Liver (tissue), 9 donors: Measurements from ENCODE around the gene BHLHE23. TPM values are rescaled to one million over a fixed set of nuclear protein-coding genes. Genes with fewer than 3 reads are reported as not detected.

Source experiments
- DNase-seq: peaks from one replicate; pipeline ENCODE4 v3.0.0-alpha.2; 2017; ENCODE audit warnings: low spot score
- H3K27ac ChIP-seq, 2 donors: one replicate each; pipeline ENCODE4 v1.7.0; 2013; ENCODE audit warnings: inconsistent platforms in 2 of 2, low read length in 2 of 2, control low read depth in 1 of 2, low read depth in 1 of 2, mild to moderate bottlenecking in 1 of 2
- H3K27me3 ChIP-seq, 4 donors: one replicate each; pipeline versions ENCODE4 v1.6.1 to v1.7.0; 2013; ENCODE audit warnings: low read length in 3 of 4, inconsistent platforms in 1 of 4, mild to moderate bottlenecking in 1 of 4, moderate library complexity in 1 of 4; ENCODE audit not compliant: control insufficient read depth in 4 of 4, insufficient read depth in 4 of 4
- H3K36me3 ChIP-seq, 4 donors: one replicate each; pipeline versions ENCODE4 v1.6.1 to v1.7.0; 2013; ENCODE audit warnings: low read length in 3 of 4, mild to moderate bottlenecking in 3 of 4, low read depth in 1 of 4, moderate library complexity in 1 of 4; ENCODE audit not compliant: control insufficient read depth in 4 of 4, insufficient read depth in 3 of 4
- H3K4me1 ChIP-seq, 4 donors: one replicate each; pipeline versions ENCODE4 v1.6.1 to v1.7.0; 2013; ENCODE audit warnings: low read length in 3 of 4, mild to moderate bottlenecking in 3 of 4, moderate library complexity in 1 of 4; ENCODE audit not compliant: control insufficient read depth in 4 of 4, insufficient read depth in 4 of 4
- H3K4me3 ChIP-seq, 3 donors: one replicate each; pipeline versions ENCODE4 v1.6.1 to v1.7.0; 2013; ENCODE audit warnings: low read length in 3 of 3, control low read depth in 1 of 3, low read depth in 1 of 3, mild to moderate bottlenecking in 1 of 3
- H3K9ac ChIP-seq, 2 donors: one replicate each; pipeline ENCODE4 v1.7.0; 2013; ENCODE audit warnings: low read length in 2 of 2, mild to moderate bottlenecking in 2 of 2, moderate library complexity in 2 of 2, control low read depth in 1 of 2, low read depth in 1 of 2
- H3K9me3 ChIP-seq, 4 donors: one replicate each; pipeline versions ENCODE4 v1.6.1 to v1.7.0; 2013; ENCODE audit warnings: low read length in 3 of 4; ENCODE audit not compliant: control insufficient read depth in 4 of 4
- EGR1 ChIP-seq, 2 donors: IDR thresholded peaks; 2 replicates each; pipeline ENCODE4 v1.6.1; 2016 to 2018; ENCODE audit warnings: antibody characterized with exemption in 2 of 2, low read depth in 2 of 2
- FOXA1 ChIP-seq: IDR thresholded peaks from 2 replicates; pipeline ENCODE4 v1.6.1; 2016; ENCODE audit warnings: antibody characterized with exemption
- FOXA2 ChIP-seq: IDR thresholded peaks from 2 replicates; pipeline ENCODE4 v1.6.1; 2016; ENCODE audit warnings: antibody characterized with exemption
- GABPA ChIP-seq, 2 donors: IDR thresholded peaks in 1 of 2; conservative IDR thresholded peaks in 1 of 2; 2 replicates each; pipeline ENCODE4 v1.6.1; 2016; ENCODE audit warnings: antibody characterized with exemption in 2 of 2, mild to moderate bottlenecking in 1 of 2, moderate library complexity in 1 of 2
- HNF4A ChIP-seq, 2 donors: conservative IDR thresholded peaks; 2 replicates each; pipeline ENCODE4 v1.6.1; 2016; ENCODE audit warnings: antibody characterized with exemption in 2 of 2, mild to moderate bottlenecking in 2 of 2
- HNF4G ChIP-seq: IDR thresholded peaks from 2 replicates; pipeline ENCODE4 v1.6.1; 2016; ENCODE audit warnings: antibody characterized with exemption
- JUND ChIP-seq, 2 donors: IDR thresholded peaks; 2 replicates each; pipeline ENCODE4 v1.6.1; 2016; ENCODE audit warnings: antibody characterized with exemption in 2 of 2
- NR2F2 ChIP-seq: IDR thresholded peaks from 2 replicates; pipeline ENCODE4 v1.6.1; 2016; ENCODE audit warnings: antibody characterized with exemption
- RAD21 ChIP-seq, 2 donors: IDR thresholded peaks; 2 replicates each; pipeline ENCODE4 v1.6.1; 2016; ENCODE audit warnings: antibody characterized with exemption in 2 of 2, mild to moderate bottlenecking in 2 of 2
- RXRA ChIP-seq, 2 donors: IDR thresholded peaks; 2 replicates each; pipeline ENCODE4 v1.6.1; 2017 to 2018; ENCODE audit warnings: antibody characterized with exemption in 2 of 2, mild to moderate bottlenecking in 1 of 2
- SP1 ChIP-seq: IDR thresholded peaks from 2 replicates; pipeline ENCODE4 v1.6.1; 2018; ENCODE audit warnings: antibody characterized with exemption, mild to moderate bottlenecking
- TAF1 ChIP-seq: conservative IDR thresholded peaks from 2 replicates; pipeline ENCODE4 v1.6.1; 2016; ENCODE audit warnings: antibody characterized with exemption, mild to moderate bottlenecking
- YY1 ChIP-seq: IDR thresholded peaks from 2 replicates; pipeline ENCODE4 v1.6.1; 2016; ENCODE audit warnings: antibody characterized with exemption, mild to moderate bottlenecking
- WGBS: extraction: QIAGEN DNeasy Blood & Tissue Kit; methylation state at CpG from one replicate; pipeline ENCODE4 v1.1.7; 2013; 5-methylcytosine and 5-hydroxymethylcytosine counted together
- polyA plus RNA-seq, 2 donors: library from polyadenylated mRNA; stranded (reverse) in 1 of 2; unstranded in 1 of 2; fragments of 200-250 nt in 1 of 2; fragments of >200 nt in 1 of 2; fragmentation: Nextera tagmentation in 1 of 2; extraction: Ambion mirVana in 1 of 2; gene quantifications; one replicate each; pipeline versions ENCODE4 v1.2.1 to v1.2.3, GENCODE V29; 2013 to 2015
- total RNA-seq, 2 donors: library from RNA; depleted of rRNA; stranded (reverse); fragments of >200 nt; gene quantifications; one replicate each; pipeline ENCODE4 v1.2.3, GENCODE V29; 2014
- TF ChIP-seq, protein P1 (sequence below): IDR thresholded peaks from 2 replicates; pipeline ENCODE4 v1.6.1; 2016; ENCODE audit warnings: antibody characterized with exemption
- TF ChIP-seq, protein P2 (sequence below): fragments of 150-350 bp; IDR thresholded peaks from 2 replicates; pipeline ENCODE4 v1.5.1; 2017; ENCODE audit warnings: improper control_type of control experiment, low read depth, low read length; ENCODE audit not compliant: missing input control
- TF ChIP-seq, protein P3 (sequence below): IDR thresholded peaks from 2 replicates; pipeline ENCODE4 v1.6.1; 2016; ENCODE audit warnings: antibody characterized with exemption, mild to moderate bottlenecking
- TF ChIP-seq, protein P4 (sequence below): IDR thresholded peaks from 2 replicates; pipeline ENCODE4 v1.6.1; 2016; ENCODE audit warnings: antibody characterized with exemption
- donor health status: healthy.
- donor health status: healthy.
- donor health status: healthy.
- donor health status: healthy.
- donor health status: healthy.

The BHLHE23 gene
- total and polyA plus RNA-seq, 4 donors, result not detected

DNA sequence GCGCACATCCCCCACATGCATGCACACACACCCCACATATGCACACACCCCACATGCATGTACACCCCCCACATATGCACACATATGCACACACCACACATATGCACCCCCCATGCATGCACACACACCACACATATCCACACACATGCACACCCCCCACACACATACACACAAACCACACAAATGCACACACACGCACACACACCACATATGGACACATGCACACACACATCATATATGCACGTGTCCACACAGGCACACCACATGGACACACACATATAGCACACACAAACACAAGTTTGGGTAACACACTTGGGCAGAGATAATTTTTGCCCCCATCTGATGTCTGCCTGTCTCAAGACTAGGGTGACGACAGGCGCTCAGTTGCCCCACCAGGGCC is 8.3 kb downstream of the BHLHE23 start:
- DNase-seq, result no peak
- Histone ChIP-seq H3K27ac (no peak overlapping the region), H3K9me3 (no peaks in the 10 kb centered on the region), H3K36me3 (no peaks in the 10 kb centered on the region), H3K4me1 (no peaks in the 10 kb centered on the region), H3K27me3 (peaks cover 0 to 18% (median 9%) of the 10 kb centered on the region in 4 donors), H3K9ac (no peak overlapping the region), H3K4me3 (no peak overlapping the region)
- TF ChIP-seq RAD21 (IDR thresholded peaks at IDR 0.05) (no peak), GABPA (IDR thresholded peaks at IDR 0.05 in 1 of 2, conservative IDR thresholded peaks at IDR 0.05 in 1 of 2) (no peak), YY1 (no peak), HNF4G (no peak), FOXA1 (no peak), RXRA (IDR thresholded peaks at IDR 0.05) (no peak), HNF4A (conservative IDR thresholded peaks at IDR 0.05) (no peak), SP1 (no peak), TAF1 (no peak), JUND (IDR thresholded peaks at IDR 0.05) (no peak), NR2F2 (no peak), EGR1 (IDR thresholded peaks at IDR 0.05; ENCODE audit: low read depth in 2 of 2) (no peak), FOXA2 (no peak)
- TF ChIP-seq, protein P1, sequence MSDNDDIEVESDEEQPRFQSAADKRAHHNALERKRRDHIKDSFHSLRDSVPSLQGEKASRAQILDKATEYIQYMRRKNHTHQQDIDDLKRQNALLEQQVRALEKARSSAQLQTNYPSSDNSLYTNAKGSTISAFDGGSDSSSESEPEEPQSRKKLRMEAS, result no peak
- TF ChIP-seq, protein P2, sequence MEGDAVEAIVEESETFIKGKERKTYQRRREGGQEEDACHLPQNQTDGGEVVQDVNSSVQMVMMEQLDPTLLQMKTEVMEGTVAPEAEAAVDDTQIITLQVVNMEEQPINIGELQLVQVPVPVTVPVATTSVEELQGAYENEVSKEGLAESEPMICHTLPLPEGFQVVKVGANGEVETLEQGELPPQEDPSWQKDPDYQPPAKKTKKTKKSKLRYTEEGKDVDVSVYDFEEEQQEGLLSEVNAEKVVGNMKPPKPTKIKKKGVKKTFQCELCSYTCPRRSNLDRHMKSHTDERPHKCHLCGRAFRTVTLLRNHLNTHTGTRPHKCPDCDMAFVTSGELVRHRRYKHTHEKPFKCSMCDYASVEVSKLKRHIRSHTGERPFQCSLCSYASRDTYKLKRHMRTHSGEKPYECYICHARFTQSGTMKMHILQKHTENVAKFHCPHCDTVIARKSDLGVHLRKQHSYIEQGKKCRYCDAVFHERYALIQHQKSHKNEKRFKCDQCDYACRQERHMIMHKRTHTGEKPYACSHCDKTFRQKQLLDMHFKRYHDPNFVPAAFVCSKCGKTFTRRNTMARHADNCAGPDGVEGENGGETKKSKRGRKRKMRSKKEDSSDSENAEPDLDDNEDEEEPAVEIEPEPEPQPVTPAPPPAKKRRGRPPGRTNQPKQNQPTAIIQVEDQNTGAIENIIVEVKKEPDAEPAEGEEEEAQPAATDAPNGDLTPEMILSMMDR, result no peak
- TF ChIP-seq, protein P3, sequence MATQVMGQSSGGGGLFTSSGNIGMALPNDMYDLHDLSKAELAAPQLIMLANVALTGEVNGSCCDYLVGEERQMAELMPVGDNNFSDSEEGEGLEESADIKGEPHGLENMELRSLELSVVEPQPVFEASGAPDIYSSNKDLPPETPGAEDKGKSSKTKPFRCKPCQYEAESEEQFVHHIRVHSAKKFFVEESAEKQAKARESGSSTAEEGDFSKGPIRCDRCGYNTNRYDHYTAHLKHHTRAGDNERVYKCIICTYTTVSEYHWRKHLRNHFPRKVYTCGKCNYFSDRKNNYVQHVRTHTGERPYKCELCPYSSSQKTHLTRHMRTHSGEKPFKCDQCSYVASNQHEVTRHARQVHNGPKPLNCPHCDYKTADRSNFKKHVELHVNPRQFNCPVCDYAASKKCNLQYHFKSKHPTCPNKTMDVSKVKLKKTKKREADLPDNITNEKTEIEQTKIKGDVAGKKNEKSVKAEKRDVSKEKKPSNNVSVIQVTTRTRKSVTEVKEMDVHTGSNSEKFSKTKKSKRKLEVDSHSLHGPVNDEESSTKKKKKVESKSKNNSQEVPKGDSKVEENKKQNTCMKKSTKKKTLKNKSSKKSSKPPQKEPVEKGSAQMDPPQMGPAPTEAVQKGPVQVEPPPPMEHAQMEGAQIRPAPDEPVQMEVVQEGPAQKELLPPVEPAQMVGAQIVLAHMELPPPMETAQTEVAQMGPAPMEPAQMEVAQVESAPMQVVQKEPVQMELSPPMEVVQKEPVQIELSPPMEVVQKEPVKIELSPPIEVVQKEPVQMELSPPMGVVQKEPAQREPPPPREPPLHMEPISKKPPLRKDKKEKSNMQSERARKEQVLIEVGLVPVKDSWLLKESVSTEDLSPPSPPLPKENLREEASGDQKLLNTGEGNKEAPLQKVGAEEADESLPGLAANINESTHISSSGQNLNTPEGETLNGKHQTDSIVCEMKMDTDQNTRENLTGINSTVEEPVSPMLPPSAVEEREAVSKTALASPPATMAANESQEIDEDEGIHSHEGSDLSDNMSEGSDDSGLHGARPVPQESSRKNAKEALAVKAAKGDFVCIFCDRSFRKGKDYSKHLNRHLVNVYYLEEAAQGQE, result no peak
- TF ChIP-seq, protein P4, sequence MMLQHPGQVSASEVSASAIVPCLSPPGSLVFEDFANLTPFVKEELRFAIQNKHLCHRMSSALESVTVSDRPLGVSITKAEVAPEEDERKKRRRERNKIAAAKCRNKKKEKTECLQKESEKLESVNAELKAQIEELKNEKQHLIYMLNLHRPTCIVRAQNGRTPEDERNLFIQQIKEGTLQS, result no peak
- WGBS, result 71% methylated on average over 5 of the region's 5 CpGs

DNA sequence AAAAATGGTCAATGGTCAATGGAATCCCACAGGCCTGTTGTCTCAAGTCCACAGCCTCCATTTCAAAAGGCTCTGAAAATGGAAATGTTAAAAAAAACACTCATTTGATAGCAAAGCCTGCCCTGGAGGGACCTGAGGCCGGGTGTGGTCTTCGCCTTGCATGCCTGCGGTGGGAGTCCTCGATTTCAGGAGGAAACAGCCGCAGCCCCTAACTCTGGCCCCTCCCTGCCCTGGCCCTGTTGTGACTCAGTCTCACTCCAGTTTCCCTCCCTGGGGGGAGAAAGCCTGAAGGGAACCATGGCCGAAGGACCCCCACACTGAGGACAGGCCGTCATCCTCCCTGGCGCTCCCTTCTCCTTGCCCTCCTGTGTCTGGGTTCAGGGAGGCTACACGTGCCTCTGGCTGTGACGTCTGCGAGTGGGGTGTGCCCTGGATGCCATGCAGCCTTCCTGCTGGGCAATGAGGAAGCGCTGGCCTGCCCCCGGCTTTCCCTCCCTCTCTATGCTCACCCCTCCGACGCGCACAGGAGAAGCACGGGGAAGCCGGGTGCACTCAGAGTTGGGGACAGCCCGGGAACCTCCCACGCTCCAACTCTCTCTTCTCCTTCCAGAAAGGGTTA is 9.2 kb downstream of the BHLHE23 start:
- Histone ChIP-seq H3K36me3 (no peaks in the 10 kb centered on the region), H3K27me3 (peaks cover 0 to 18% (median 6%) of the 10 kb centered on the region in 4 donors), H3K4me1 (no peaks in the 10 kb centered on the region), H3K4me3 (no peak overlapping the region), H3K27ac (no peak overlapping the region), H3K9ac (no peak overlapping the region), H3K9me3 (no peaks in the 10 kb centered on the region)
- 32% methylated on average over 20 of the region's 20 CpGs for WGBS
- no peak for TF ChIP-seq GABPA (IDR thresholded peaks at IDR 0.05 in 1 of 2, conservative IDR thresholded peaks at IDR 0.05 in 1 of 2)
- DNase-seq, result no peak
